Measurements from ENCODE around the gene SCG3. TPM values are rescaled to one million over a fixed set of nuclear protein-coding genes. Genes with fewer than 3 reads are reported as not detected.

Gene SCG3
- not detected in 2 replicates for total RNA-seq (ENCODE audit: low replicate concordance)

DNA sequence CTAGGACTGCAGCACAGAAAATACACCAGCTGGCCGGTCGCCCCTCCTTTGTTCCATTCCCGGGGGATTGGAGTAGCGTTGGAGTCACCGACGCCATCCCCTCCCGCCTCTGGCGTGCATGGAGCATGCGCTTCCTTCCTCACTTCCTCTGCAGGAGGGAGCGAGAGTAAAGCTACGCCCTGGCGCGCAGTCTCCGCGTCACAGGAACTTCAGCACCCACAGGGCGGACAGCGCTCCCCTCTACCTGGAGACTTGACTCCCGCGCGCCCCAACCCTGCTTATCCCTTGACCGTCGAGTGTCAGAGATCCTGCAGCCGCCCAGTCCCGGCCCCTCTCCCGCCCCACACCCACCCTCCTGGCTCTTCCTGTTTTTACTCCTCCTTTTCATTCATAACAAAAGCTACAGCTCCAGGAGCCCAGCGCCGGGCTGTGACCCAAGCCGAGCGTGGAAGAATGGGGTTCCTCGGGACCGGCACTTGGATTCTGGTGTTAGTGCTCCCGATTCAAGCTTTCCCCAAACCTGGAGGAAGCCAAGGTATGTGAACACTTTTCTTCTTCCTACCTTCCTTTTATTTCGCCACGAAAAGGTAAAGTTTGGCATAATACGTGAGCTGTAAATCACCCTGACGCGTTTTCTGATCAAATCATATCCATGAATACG, at the start of gene SCG3:
TSS of gene SCG3 (plus strand) at position 201 of the 661 bp plus-strand sequence. CDS start at position 454, 253 bp downstream.

DNA sequence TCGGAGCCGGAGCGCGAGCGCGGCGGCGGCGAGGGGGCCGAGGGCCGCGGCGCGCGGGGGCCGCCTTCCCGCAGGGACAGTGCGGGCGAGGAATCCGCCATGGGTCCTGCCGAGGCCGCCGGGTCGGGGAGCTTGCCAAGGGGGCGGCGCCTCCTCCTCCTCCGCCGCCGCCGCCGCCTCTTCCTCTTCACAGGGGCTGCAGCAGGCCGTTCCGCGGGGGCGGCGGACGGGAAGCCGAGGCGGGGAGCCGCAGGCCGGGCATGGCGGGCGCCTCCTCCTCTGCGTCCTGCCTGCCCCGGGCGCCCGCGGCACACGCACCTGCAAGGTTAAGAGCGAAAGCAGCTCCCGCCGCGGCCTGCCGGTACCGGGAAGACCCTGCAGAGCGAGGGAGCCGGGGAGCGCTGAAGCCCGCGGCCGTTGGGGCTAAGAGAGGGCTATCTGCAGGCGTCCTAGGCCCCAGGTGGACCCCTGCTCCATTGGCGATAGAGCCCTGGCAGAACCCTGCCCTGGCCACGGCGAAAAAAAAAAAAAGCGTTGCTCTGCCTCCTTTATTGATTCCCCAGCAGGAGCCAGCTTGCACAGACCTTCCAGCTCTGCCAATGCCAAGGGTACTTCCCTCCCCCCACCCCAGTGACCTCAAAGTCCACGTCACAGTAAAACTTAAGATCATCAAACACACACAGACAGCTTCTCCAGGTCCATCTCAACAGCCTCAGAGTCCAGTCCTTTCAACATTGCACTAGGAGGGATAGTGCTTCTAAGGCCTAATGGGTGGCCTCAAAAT, 56.4 kb downstream of the SCG3 start, which contains the start of gene LYSMD2:
TSS of gene LYSMD2 (minus strand) at position 134 of the 784 bp plus-strand sequence. CDS start at position 101, 33 bp downstream.

DNA sequence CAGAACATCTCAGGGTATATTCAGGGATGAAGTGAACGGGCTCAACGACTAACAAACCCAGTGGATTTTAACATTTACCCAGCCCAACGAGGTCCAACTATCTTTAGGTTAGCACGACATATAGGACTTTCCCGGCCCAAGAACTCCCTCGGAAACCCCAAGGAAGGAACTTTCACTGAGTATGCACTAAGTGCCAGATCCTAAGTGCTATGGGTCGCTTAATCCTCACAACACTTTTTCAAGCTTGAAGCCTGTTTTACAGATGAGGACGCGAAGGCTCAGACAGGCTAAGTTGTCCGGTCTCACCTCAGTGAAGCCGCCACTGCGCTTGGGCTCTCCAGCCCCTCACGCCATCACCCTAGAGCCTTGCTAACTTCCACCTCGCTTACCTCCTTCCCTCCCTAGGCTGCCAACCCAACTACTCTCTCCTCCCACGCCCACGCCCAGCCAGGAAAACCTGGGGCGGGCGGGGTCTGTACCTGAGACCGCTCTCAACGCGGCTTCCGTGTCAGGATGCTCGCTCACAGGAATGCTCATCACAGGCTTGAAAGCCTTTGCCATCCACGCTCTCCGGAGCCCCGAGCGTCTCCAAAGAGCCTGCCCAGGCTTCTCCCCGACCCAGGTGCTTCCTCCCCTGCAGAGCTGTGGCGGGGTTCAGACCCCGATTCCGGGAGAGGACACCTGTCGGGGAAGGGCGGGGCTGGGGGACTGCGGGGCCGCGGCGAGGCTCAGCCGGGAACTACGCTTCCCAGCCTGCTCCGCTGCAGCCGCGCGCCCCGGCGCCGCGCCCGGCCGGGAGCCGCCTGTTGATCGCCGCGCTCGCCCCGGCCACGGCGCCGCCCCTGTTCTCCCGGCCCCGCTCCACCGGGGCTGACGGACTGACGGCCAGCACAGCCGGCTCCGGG, 69.7 kb downstream of the SCG3 start, which contains the start of gene TMOD2:
TSS of gene TMOD2 (plus strand) at position 806 of the 905 bp plus-strand sequence. CDS start 14,845 bp downstream, outside the sequence.

Other genes with a start within 250 kb of the SCG3 start
- gene DMXL2, start 58.7 kb upstream of the SCG3 start, total RNA-seq (ENCODE audit: low replicate concordance): 8.5 and 15.1 TPM in 2 replicates
- 0.70 and 1.7 TPM in 2 replicates for gene LYSMD2, start 56.2 kb downstream of the SCG3 start, total RNA-seq (ENCODE audit: low replicate concordance)
- gene TMOD2, start 70.1 kb downstream of the SCG3 start, total RNA-seq (ENCODE audit: low replicate concordance): 1.8 and 3.7 TPM in 2 replicates
- 23.3 and 43.1 TPM in 2 replicates for gene TMOD3, start 148.2 kb downstream of the SCG3 start, total RNA-seq (ENCODE audit: low replicate concordance)

Measured in smooth muscle cell of the coronary artery (primary cell).